ENCODE measurements around the gene EIF4E3. TPM values are rescaled to one million over a fixed set of nuclear protein-coding genes. Genes with fewer than 3 reads are reported as not detected.

EIF4E3 gene
- total RNA-seq, 1 experiment from 2014 or later, result not detected

DNA sequence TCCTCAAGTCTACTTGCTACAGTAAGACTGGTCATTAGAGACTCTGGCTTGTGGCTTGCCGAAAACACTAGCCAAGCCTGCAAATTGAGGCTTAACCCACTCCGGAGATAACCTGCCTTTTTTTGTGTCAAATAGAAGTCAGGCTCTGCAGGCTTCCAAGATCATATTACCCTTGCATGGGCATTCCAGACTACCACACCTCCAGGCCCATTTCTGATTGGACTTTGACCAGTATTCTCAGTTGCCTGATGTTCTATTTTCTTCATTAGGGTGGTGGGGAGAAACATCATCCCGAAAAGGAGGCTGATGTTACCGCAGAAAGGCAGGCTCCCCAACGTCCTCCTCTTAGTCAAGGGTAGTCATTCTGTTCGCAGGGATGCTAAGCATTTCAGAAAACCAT lies 73.6 kb downstream of the EIF4E3 start:
- Histone ChIP-seq H3F3A (ENCODE audit: insufficient read depth, low read depth) (no peaks in the 10 kb centered on the region), H3K27ac (no peak overlapping the region), H3K4me3 (no peak overlapping the region), H3K79me2 (ENCODE audit: low read depth) (no peaks in the 10 kb centered on the region), H3K9me3 (ENCODE audit: insufficient read depth, low read depth) (no peaks in the 10 kb centered on the region), H2AFZ (no peak overlapping the region), H4K20me1 (ENCODE audit: insufficient read depth) (no peaks in the 10 kb centered on the region), H3K27me3 (ENCODE audit: insufficient read depth, low read depth) (peaks cover 5% of the 10 kb centered on the region; the same call in 1 of the 2 replicates), H3K9me2 (ENCODE audit: insufficient read depth) (no peaks in the 10 kb centered on the region), H3K36me3 (ENCODE audit: low read depth) (no peaks in the 10 kb centered on the region), H3K4me1 (replicated peaks; ENCODE audit: insufficient read depth) (no peaks in the 10 kb centered on the region), H3K4me2 (no peak overlapping the region)
- CTCF ChIA-PET, result interaction anchor here (1.1 kb wide), 1 partner anchor 1101 kb away, joined by 3 read pairs; no protein-coding TSS in a partner anchor
- TF ChIP-seq EZH2 (IDR thresholded peaks at IDR 0.05; ENCODE audit: low read depth), result no peak
- BruUV-seq (replicated peaks), result no TSS peak
- intact Hi-C loops (cut with micrococcal nuclease; ENCODE audit: unreplicated experiment), result loop anchor here (2.0 to 5.0 kb wide), 3 partner anchors 1101 to 1589 kb away; no protein-coding TSS in a partner anchor
- DNase-seq, result no peak
- POLR2A ChIA-PET (ENCODE audit: unreplicated experiment), result no interaction called here

DNA sequence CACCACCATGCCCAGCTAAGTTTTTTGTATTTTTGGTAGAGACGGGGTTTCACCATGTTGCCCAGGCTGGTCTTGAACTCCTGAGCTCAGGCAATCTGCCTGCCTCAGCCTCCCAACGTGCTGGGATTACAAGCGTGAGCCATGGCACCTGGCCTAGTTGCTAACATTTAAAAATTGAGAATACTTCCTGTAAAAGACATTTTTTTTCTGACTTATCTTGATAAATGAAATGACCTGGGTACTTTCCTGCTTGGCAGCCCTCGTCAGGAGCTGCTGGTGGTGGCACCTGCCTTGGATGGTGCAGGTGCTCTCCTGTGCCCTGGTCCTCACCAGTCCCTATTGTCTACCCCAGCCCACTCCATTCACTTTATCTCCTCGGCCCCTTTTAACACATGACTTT lies 74.8 kb downstream of the EIF4E3 start:
- H2AFZ ChIP-seq, result no peak overlapping the region
- ChIA-PET CTCF (no interaction called here), POLR2A (ENCODE audit: unreplicated experiment) (no interaction called here)
- no peak overlapping the region for H3K4me3 ChIP-seq
- no peaks in the 10 kb centered on the region for H3K79me2 ChIP-seq (ENCODE audit: low read depth)
- H3K4me2 ChIP-seq, result no peak overlapping the region
- no peak for DNase-seq
- no peaks in the 10 kb centered on the region for H3K4me1 ChIP-seq (replicated peaks; ENCODE audit: insufficient read depth)
- no peaks in the 10 kb centered on the region for H3K9me3 ChIP-seq (ENCODE audit: insufficient read depth, low read depth)
- TF ChIP-seq, protein P1, sequence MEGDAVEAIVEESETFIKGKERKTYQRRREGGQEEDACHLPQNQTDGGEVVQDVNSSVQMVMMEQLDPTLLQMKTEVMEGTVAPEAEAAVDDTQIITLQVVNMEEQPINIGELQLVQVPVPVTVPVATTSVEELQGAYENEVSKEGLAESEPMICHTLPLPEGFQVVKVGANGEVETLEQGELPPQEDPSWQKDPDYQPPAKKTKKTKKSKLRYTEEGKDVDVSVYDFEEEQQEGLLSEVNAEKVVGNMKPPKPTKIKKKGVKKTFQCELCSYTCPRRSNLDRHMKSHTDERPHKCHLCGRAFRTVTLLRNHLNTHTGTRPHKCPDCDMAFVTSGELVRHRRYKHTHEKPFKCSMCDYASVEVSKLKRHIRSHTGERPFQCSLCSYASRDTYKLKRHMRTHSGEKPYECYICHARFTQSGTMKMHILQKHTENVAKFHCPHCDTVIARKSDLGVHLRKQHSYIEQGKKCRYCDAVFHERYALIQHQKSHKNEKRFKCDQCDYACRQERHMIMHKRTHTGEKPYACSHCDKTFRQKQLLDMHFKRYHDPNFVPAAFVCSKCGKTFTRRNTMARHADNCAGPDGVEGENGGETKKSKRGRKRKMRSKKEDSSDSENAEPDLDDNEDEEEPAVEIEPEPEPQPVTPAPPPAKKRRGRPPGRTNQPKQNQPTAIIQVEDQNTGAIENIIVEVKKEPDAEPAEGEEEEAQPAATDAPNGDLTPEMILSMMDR (conservative IDR thresholded peaks at IDR 0.05), result no peak
- no peak for TF ChIP-seq EZH2 (IDR thresholded peaks at IDR 0.05; ENCODE audit: low read depth)
- H3F3A ChIP-seq (ENCODE audit: insufficient read depth, low read depth), result no peaks in the 10 kb centered on the region
- intact Hi-C loops (cut with micrococcal nuclease; ENCODE audit: unreplicated experiment), result loop anchor here (5.0 kb wide), 2 partner anchors 1118 to 1588 kb away; no protein-coding TSS in a partner anchor
- H3K9me2 ChIP-seq (ENCODE audit: insufficient read depth), result no peaks in the 10 kb centered on the region
- H3K36me3 ChIP-seq (ENCODE audit: low read depth), result no peaks in the 10 kb centered on the region
- no TSS peak for BruUV-seq (replicated peaks)
- H3K27me3 ChIP-seq (ENCODE audit: insufficient read depth, low read depth), result peaks cover 5% of the 10 kb centered on the region; the same call in 1 of the 2 replicates
- H3K27ac ChIP-seq, result no peak overlapping the region
- H4K20me1 ChIP-seq (ENCODE audit: insufficient read depth), result no peaks in the 10 kb centered on the region

DNA sequence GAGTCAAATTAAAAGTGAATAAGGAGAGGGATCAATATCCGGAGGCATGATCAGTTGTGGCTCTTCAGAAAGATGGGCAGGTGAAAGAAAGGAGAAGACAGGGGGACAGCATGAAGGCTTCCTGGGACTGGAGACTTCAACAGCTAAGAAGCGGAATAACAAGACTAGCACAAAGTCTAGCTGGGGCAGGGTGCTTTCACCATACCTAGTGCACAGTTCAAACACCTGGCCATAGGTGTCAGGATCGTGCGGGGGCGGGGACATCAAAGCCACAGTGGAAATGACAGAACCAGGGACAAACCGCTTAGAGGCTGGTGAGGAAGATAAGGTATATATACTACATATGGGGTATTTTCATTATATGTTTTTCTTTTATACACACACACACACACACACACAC lies 75.4 kb downstream of the EIF4E3 start:
- CTCF ChIA-PET, result no interaction called here
- intact Hi-C loops (cut with micrococcal nuclease; ENCODE audit: unreplicated experiment), result loop anchor here (5.0 kb wide), 2 partner anchors 1117 to 1587 kb away; no protein-coding TSS in a partner anchor
- Histone ChIP-seq H3K9me3 (ENCODE audit: insufficient read depth, low read depth) (no peaks in the 10 kb centered on the region), H2AFZ (no peak overlapping the region), H3K36me3 (ENCODE audit: low read depth) (no peaks in the 10 kb centered on the region), H4K20me1 (ENCODE audit: insufficient read depth) (no peaks in the 10 kb centered on the region), H3K4me3 (no peak overlapping the region), H3K27ac (no peak overlapping the region), H3K9me2 (ENCODE audit: insufficient read depth) (no peaks in the 10 kb centered on the region), H3F3A (ENCODE audit: insufficient read depth, low read depth) (no peaks in the 10 kb centered on the region), H3K4me1 (replicated peaks; ENCODE audit: insufficient read depth) (no peaks in the 10 kb centered on the region), H3K27me3 (ENCODE audit: insufficient read depth, low read depth) (peaks cover 3% of the 10 kb centered on the region; the same call in 1 of the 2 replicates), H3K4me2 (no peak overlapping the region), H3K79me2 (ENCODE audit: low read depth) (no peaks in the 10 kb centered on the region)
- no peak for TF ChIP-seq EZH2 (IDR thresholded peaks at IDR 0.05; ENCODE audit: low read depth)
- TF ChIP-seq, protein P1 (conservative IDR thresholded peaks at IDR 0.05), result no peak
- BruUV-seq (replicated peaks), result no TSS peak
- no peak for DNase-seq
- POLR2A ChIA-PET (ENCODE audit: unreplicated experiment), result no interaction called here

DNA sequence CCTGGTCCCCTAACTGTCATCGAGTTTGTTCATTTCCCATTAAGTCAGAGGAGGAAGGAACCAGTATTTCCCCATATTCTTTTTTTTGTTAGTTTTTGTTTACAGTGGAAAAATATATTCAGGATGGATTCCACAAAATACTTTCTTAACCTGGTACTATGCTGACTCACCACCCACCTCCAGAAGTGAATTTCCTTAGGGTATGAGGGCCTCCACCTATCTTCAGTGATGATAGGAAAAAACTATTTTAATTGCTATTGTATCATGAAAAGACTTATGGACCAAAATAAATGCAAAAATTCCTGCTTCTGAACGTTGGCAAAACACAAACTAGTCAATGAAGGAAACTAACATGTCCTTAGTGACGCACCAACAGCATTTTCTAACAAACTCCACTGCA lies 77.5 kb downstream of the EIF4E3 start:
- Histone ChIP-seq H3K36me3 (ENCODE audit: low read depth) (no peaks in the 10 kb centered on the region), H3K4me2 (no peak overlapping the region), H3K9me3 (ENCODE audit: insufficient read depth, low read depth) (no peaks in the 10 kb centered on the region), H3K27ac (no peak overlapping the region), H3K9me2 (ENCODE audit: insufficient read depth) (no peaks in the 10 kb centered on the region), H3K79me2 (ENCODE audit: low read depth) (no peaks in the 10 kb centered on the region), H2AFZ (no peak overlapping the region), H3F3A (ENCODE audit: insufficient read depth, low read depth) (no peaks in the 10 kb centered on the region), H3K27me3 (ENCODE audit: insufficient read depth, low read depth) (peaks cover 6% of the 10 kb centered on the region; the same call in 1 of the 2 replicates), H3K4me1 (replicated peaks; ENCODE audit: insufficient read depth) (no peaks in the 10 kb centered on the region), H3K4me3 (no peak overlapping the region), H4K20me1 (ENCODE audit: insufficient read depth) (no peaks in the 10 kb centered on the region)
- intact Hi-C loops (cut with micrococcal nuclease; ENCODE audit: unreplicated experiment), result no loop called here
- no peak for DNase-seq
- ChIA-PET CTCF (no interaction called here), POLR2A (ENCODE audit: unreplicated experiment) (no interaction called here)
- BruUV-seq (replicated peaks), result no TSS peak
- TF ChIP-seq EZH2 (IDR thresholded peaks at IDR 0.05; ENCODE audit: low read depth), result no peak
- TF ChIP-seq, protein P1 (conservative IDR thresholded peaks at IDR 0.05), result no peak
